Astrocyte of the spinal cord (primary cell): ENCODE measurements around the gene TRIM43.
"Not testable (repeated sequence)": the region's sequence is repeated elsewhere in the genome, so short reads cannot be mapped to it uniquely, and the experiment has no call there.

Experiments used
- DNase-seq: peaks from one replicate; pipeline ENCODE4 v3.0.0; 2011; ENCODE audit warnings: low read depth, low spot score
- H3K4me3 ChIP-seq: 2 replicates; pipeline ENCODE4 v1.5.1; 2011; ENCODE audit warnings: low read depth, mild to moderate bottlenecking, low read length, moderate library complexity
- in situ Hi-C: cut with HindIII; loops from 2 replicates; pipeline ENCODE4 v1.10.0; 2017; ENCODE audit warnings: low sequenced_read_pairs

Gene TRIM43

GRCh38 chr2:95641787-95642186 is 50.0 kb downstream of the TRIM43 start:
- H3K4me3 ChIP-seq, in situ Hi-C loops: not testable (repeated sequence)
- peak; percentile 81 for DNase-seq

DNA sequence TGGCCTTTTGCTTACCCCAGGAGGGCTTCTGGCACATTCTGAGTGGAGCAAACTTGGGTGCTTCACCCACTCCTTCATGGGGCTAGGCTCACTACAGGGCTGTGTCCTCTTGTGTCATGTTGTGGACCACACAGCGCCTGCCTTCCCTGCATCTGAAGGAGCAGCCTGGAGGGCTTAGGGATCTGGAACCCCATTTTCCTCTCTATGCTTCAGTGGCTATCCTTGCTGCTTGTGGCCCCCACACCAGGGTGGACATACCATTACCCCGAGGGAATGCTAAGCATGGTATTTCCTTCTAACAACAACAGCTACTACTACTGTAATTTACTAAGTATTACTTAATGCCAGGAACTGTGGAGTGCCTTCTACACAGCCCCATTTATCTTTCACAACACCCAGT is 50.6 kb downstream of the TRIM43 start:
- in situ Hi-C loops, H3K4me3 ChIP-seq: not testable (repeated sequence)
- peak; percentile 31 for DNase-seq

DNA sequence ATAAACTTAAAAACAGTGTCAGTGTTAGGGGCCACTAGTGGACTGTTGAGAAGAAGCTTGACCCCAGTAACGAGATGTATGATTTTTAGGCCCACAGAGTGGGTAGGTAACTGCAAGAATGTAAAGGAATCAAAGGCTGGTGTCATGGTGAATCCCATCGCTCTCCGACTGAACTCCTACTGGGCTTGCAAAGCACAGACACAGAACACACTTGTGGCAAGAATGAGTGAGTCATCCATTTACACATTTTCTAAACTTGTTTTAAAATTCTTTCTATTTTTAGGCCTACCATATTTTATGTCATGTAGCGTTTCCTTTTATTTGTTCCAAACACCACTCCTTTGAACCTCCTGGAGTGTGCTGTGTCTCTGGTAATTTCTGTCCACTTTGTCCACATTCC is 51.1 kb downstream of the TRIM43 start:
- DNase-seq, H3K4me3 ChIP-seq, in situ Hi-C loops: not testable (repeated sequence)

DNA sequence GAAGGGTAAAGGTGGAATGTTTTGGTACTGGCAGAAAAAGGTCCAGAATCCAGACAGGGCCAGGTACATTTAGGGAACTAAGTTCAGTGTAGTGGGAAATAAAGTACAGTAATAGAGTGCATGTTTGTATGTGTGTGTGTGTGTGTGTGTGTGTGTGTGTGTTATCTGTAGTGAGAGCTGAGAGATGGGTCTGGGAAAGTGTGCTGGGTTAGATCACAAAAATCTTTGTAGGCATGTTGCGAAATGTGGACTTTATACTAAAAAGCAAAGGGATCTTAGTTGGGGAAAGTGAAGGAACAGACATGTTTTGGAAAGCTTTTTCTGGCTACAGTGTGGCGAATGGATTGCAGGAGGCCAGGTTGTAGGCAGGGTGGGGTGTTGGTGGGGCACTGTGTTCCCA is 53.5 kb downstream of the TRIM43 start:
- in situ Hi-C loops, DNase-seq, H3K4me3 ChIP-seq: not testable (repeated sequence)

DNA sequence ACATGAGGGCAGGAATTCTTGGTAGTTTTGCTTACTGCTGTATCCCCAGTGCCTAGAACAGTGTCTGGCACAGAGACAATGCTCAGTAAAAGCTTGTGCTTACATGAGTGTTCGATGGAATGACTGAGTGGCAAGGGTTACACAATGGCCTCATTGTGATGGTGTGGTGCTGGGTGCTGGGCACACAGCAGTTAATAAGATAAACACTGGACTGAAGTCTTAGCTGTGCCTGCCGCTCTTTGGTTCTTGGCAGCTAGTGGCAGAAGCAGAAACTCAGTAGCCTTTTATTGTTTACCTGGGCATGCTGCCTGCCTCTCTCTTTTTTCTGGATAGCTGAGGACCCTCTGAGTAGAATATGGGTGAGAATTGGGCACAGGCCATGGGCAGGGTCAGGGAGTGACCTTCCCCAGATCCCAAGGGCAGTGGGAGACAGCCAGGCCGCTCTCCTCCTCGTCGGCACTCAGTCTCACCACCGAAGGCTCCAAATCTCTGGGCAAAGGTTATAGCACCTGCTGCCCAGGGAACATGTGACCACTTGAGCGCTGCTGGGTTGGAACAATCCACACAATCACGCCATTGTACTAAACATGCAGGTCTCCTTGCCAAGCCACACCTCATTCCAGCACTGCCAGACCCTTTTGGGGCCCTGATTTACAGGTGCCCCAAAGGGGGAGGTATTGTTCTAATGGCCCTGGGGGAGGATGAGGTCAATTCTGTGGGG is 54.6 kb downstream of the TRIM43 start:
- in situ Hi-C loops, H3K4me3 ChIP-seq, DNase-seq: not testable (repeated sequence)

DNA sequence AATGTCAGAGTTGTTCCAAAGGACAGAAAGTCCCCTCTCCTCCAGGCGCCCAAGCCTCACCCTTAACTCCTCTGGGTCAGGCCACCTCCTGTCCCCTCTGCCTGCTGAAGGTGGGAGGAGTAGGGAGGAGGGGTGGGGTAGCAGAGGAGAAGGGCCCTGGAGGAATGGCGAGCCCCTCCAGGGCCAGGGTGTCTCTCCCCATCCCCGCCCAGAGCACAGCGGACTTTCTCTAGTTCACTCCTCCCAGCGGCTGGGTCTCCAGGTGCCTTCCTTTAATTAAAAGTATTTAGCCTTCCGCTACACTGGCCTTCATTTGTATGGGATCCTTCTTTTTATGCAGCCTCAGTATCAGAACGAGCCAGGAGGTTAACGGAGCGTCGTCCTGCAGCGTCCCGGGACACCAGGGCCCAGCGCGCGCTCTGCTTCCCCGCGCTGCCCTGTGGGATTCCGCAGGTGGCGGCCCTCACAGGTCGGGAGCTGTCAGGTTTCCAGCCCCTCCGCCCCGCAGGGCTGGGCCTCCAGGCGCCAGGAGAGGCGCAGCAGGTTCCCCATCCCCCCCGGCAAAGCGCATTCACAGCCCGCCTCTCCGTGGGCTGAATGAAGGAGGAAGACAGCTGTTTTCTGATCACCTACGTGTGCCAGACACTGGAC is 57.2 kb downstream of the TRIM43 start:
- in situ Hi-C loops, H3K4me3 ChIP-seq, DNase-seq: not testable (repeated sequence)
